Liver (tissue), 9 donors: ENCODE data around the gene ZNF785. TPM values are rescaled to one million over a fixed set of nuclear protein-coding genes. Genes with fewer than 3 reads are reported as not detected.
A peak's percentile ranks its signal among the peaks of the same experiment; 100 is the strongest.

Source experiments
- DNase-seq: peaks from one replicate; pipeline ENCODE4 v3.0.0-alpha.2; 2017; ENCODE audit warnings: low spot score
- H3K27ac ChIP-seq, 2 donors: one replicate each; pipeline ENCODE4 v1.7.0; 2013; ENCODE audit warnings: inconsistent platforms in 2 of 2, low read length in 2 of 2, control low read depth in 1 of 2, low read depth in 1 of 2, mild to moderate bottlenecking in 1 of 2
- H3K27me3 ChIP-seq, 4 donors: one replicate each; pipeline versions ENCODE4 v1.6.1 to v1.7.0; 2013; ENCODE audit warnings: low read length in 3 of 4, inconsistent platforms in 1 of 4, mild to moderate bottlenecking in 1 of 4, moderate library complexity in 1 of 4; ENCODE audit not compliant: control insufficient read depth in 4 of 4, insufficient read depth in 4 of 4
- H3K36me3 ChIP-seq, 4 donors: one replicate each; pipeline versions ENCODE4 v1.6.1 to v1.7.0; 2013; ENCODE audit warnings: low read length in 3 of 4, mild to moderate bottlenecking in 3 of 4, low read depth in 1 of 4, moderate library complexity in 1 of 4; ENCODE audit not compliant: control insufficient read depth in 4 of 4, insufficient read depth in 3 of 4
- H3K4me1 ChIP-seq, 4 donors: one replicate each; pipeline versions ENCODE4 v1.6.1 to v1.7.0; 2013; ENCODE audit warnings: low read length in 3 of 4, mild to moderate bottlenecking in 3 of 4, moderate library complexity in 1 of 4; ENCODE audit not compliant: control insufficient read depth in 4 of 4, insufficient read depth in 4 of 4
- H3K4me3 ChIP-seq, 3 donors: one replicate each; pipeline versions ENCODE4 v1.6.1 to v1.7.0; 2013; ENCODE audit warnings: low read length in 3 of 3, control low read depth in 1 of 3, low read depth in 1 of 3, mild to moderate bottlenecking in 1 of 3
- H3K9ac ChIP-seq, 2 donors: one replicate each; pipeline ENCODE4 v1.7.0; 2013; ENCODE audit warnings: low read length in 2 of 2, mild to moderate bottlenecking in 2 of 2, moderate library complexity in 2 of 2, control low read depth in 1 of 2, low read depth in 1 of 2
- H3K9me3 ChIP-seq, 4 donors: one replicate each; pipeline versions ENCODE4 v1.6.1 to v1.7.0; 2013; ENCODE audit warnings: low read length in 3 of 4; ENCODE audit not compliant: control insufficient read depth in 4 of 4
- CTCF ChIP-seq: fragments of 150-350 bp; IDR thresholded peaks from 2 replicates; pipeline ENCODE4 v1.5.1; 2017; ENCODE audit warnings: improper control_type of control experiment, low read depth, low read length; ENCODE audit not compliant: missing input control
- EGR1 ChIP-seq, 2 donors: IDR thresholded peaks; 2 replicates each; pipeline ENCODE4 v1.6.1; 2016 to 2018; ENCODE audit warnings: antibody characterized with exemption in 2 of 2, low read depth in 2 of 2
- FOXA1 ChIP-seq: IDR thresholded peaks from 2 replicates; pipeline ENCODE4 v1.6.1; 2016; ENCODE audit warnings: antibody characterized with exemption
- FOXA2 ChIP-seq: IDR thresholded peaks from 2 replicates; pipeline ENCODE4 v1.6.1; 2016; ENCODE audit warnings: antibody characterized with exemption
- GABPA ChIP-seq, 2 donors: IDR thresholded peaks in 1 of 2; conservative IDR thresholded peaks in 1 of 2; 2 replicates each; pipeline ENCODE4 v1.6.1; 2016; ENCODE audit warnings: antibody characterized with exemption in 2 of 2, mild to moderate bottlenecking in 1 of 2, moderate library complexity in 1 of 2
- HNF4A ChIP-seq, 2 donors: conservative IDR thresholded peaks; 2 replicates each; pipeline ENCODE4 v1.6.1; 2016; ENCODE audit warnings: antibody characterized with exemption in 2 of 2, mild to moderate bottlenecking in 2 of 2
- HNF4G ChIP-seq: IDR thresholded peaks from 2 replicates; pipeline ENCODE4 v1.6.1; 2016; ENCODE audit warnings: antibody characterized with exemption
- JUND ChIP-seq, 2 donors: IDR thresholded peaks; 2 replicates each; pipeline ENCODE4 v1.6.1; 2016; ENCODE audit warnings: antibody characterized with exemption in 2 of 2
- NR2F2 ChIP-seq: IDR thresholded peaks from 2 replicates; pipeline ENCODE4 v1.6.1; 2016; ENCODE audit warnings: antibody characterized with exemption
- RAD21 ChIP-seq, 2 donors: IDR thresholded peaks; 2 replicates each; pipeline ENCODE4 v1.6.1; 2016; ENCODE audit warnings: antibody characterized with exemption in 2 of 2, mild to moderate bottlenecking in 2 of 2
- RXRA ChIP-seq, 2 donors: IDR thresholded peaks; 2 replicates each; pipeline ENCODE4 v1.6.1; 2017 to 2018; ENCODE audit warnings: antibody characterized with exemption in 2 of 2, mild to moderate bottlenecking in 1 of 2
- SP1 ChIP-seq: IDR thresholded peaks from 2 replicates; pipeline ENCODE4 v1.6.1; 2018; ENCODE audit warnings: antibody characterized with exemption, mild to moderate bottlenecking
- TAF1 ChIP-seq: conservative IDR thresholded peaks from 2 replicates; pipeline ENCODE4 v1.6.1; 2016; ENCODE audit warnings: antibody characterized with exemption, mild to moderate bottlenecking
- YY1 ChIP-seq: IDR thresholded peaks from 2 replicates; pipeline ENCODE4 v1.6.1; 2016; ENCODE audit warnings: antibody characterized with exemption, mild to moderate bottlenecking
- WGBS: extraction: QIAGEN DNeasy Blood & Tissue Kit; methylation state at CpG from one replicate; pipeline ENCODE4 v1.1.7; 2013; 5-methylcytosine and 5-hydroxymethylcytosine counted together
- polyA plus RNA-seq, 2 donors: library from polyadenylated mRNA; stranded (reverse) in 1 of 2; unstranded in 1 of 2; fragments of 200-250 nt in 1 of 2; fragments of >200 nt in 1 of 2; fragmentation: Nextera tagmentation in 1 of 2; extraction: Ambion mirVana in 1 of 2; gene quantifications; one replicate each; pipeline versions ENCODE4 v1.2.1 to v1.2.3, GENCODE V29; 2013 to 2015
- total RNA-seq, 2 donors: library from RNA; depleted of rRNA; stranded (reverse); fragments of >200 nt; gene quantifications; one replicate each; pipeline ENCODE4 v1.2.3, GENCODE V29; 2014
- TF ChIP-seq, protein P1 (sequence below): IDR thresholded peaks from 2 replicates; pipeline ENCODE4 v1.6.1; 2016; ENCODE audit warnings: antibody characterized with exemption
- TF ChIP-seq, protein P2 (sequence below): IDR thresholded peaks from 2 replicates; pipeline ENCODE4 v1.6.1; 2016; ENCODE audit warnings: antibody characterized with exemption
- TF ChIP-seq, protein P3 (sequence below): IDR thresholded peaks from 2 replicates; pipeline ENCODE4 v1.6.1; 2016; ENCODE audit warnings: antibody characterized with exemption, mild to moderate bottlenecking
- TF ChIP-seq, protein P4 (sequence below): IDR thresholded peaks from 2 replicates; pipeline ENCODE4 v1.6.1; 2016; ENCODE audit warnings: antibody characterized with exemption
- donor health status: healthy.
- donor health status: healthy.
- donor health status: healthy.
- donor health status: healthy.
- donor health status: healthy.

The ZNF785 gene
- total and polyA plus RNA-seq, 4 donors = 1.8 to 5.9 (median 3.3) TPM

DNA sequence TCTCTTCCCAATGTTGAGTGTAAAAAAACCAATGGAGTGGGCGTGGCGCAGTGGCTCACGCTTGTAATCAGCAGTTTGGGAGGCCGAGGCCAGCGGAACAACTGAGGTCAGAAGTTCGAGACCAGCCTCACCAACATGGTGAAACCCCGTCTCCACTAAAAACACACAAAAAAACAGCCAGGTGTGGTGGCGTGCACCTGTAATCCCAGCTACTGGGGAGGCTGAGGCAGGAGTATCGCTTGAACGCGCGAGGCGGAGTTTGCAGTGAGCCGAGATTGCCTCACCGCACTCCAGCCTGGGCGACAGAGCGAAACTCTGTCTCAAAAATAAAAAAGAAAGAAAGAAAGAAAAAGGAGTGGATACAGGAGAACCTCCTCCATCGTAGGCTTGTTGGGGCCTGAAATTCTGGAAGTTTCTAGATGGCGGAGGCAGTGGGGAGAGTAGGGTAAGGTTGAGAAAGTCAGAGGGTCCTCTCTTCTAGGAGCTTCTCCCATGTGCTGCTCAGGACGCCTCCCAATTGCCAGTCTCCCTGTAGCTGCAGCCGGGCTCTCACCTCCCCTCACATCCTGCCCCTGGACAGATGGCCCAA lies 26.6 kb downstream of the ZNF785 start (continued):
- no peak for TF ChIP-seq FOXA1
- no peak for TF ChIP-seq TAF1
- no peak for TF ChIP-seq GABPA (IDR thresholded peaks at IDR 0.05 in 1 of 2, conservative IDR thresholded peaks at IDR 0.05 in 1 of 2)
- no peak for TF ChIP-seq CTCF
- no peak for TF ChIP-seq HNF4A (conservative IDR thresholded peaks at IDR 0.05)

- Histone ChIP-seq H3K27ac (peak within 1 kb of the TSS; percentile 91 to 94), H3K4me3 (peak within 1 kb of the TSS; percentile 68 to 83 (median 68)), H3K27me3 (no peaks in the 10 kb centered on the region), H3K36me3 (peaks cover 5 to 11% (median 6%) of the 10 kb centered on the region in 4 donors), H3K9ac (peak within 1 kb of the TSS; percentile 44 to 52), H3K9me3 (no peaks in the 10 kb centered on the region), H3K4me1 (peaks cover 2 to 20% (median 11%) of the 10 kb centered on the region in 4 donors)
- WGBS = under 1% methylated on average over 74 of the region's 74 CpGs
- DNase-seq = peak; percentile 95
- peak; percentile 93 for TF ChIP-seq SP1
- TF ChIP-seq NR2F2 = peak; percentile 98
- peak; percentile 100 for TF ChIP-seq YY1
- TF ChIP-seq, protein P1, sequence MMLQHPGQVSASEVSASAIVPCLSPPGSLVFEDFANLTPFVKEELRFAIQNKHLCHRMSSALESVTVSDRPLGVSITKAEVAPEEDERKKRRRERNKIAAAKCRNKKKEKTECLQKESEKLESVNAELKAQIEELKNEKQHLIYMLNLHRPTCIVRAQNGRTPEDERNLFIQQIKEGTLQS = peak; percentile 93
- TF ChIP-seq JUND (IDR thresholded peaks at IDR 0.05) = peak; percentile 96 to 97
- peak; percentile 55 for TF ChIP-seq TAF1
- TF ChIP-seq RXRA (IDR thresholded peaks at IDR 0.05) = peak; percentile 67 to 77
- TF ChIP-seq RAD21 (IDR thresholded peaks at IDR 0.05) = peak; percentile 58 to 65
- TF ChIP-seq, protein P2, sequence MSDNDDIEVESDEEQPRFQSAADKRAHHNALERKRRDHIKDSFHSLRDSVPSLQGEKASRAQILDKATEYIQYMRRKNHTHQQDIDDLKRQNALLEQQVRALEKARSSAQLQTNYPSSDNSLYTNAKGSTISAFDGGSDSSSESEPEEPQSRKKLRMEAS = peak; percentile 79
- peak; percentile 94 to 96 for TF ChIP-seq EGR1 (IDR thresholded peaks at IDR 0.05; ENCODE audit: low read depth in 2 of 2)
- TF ChIP-seq, protein P3, sequence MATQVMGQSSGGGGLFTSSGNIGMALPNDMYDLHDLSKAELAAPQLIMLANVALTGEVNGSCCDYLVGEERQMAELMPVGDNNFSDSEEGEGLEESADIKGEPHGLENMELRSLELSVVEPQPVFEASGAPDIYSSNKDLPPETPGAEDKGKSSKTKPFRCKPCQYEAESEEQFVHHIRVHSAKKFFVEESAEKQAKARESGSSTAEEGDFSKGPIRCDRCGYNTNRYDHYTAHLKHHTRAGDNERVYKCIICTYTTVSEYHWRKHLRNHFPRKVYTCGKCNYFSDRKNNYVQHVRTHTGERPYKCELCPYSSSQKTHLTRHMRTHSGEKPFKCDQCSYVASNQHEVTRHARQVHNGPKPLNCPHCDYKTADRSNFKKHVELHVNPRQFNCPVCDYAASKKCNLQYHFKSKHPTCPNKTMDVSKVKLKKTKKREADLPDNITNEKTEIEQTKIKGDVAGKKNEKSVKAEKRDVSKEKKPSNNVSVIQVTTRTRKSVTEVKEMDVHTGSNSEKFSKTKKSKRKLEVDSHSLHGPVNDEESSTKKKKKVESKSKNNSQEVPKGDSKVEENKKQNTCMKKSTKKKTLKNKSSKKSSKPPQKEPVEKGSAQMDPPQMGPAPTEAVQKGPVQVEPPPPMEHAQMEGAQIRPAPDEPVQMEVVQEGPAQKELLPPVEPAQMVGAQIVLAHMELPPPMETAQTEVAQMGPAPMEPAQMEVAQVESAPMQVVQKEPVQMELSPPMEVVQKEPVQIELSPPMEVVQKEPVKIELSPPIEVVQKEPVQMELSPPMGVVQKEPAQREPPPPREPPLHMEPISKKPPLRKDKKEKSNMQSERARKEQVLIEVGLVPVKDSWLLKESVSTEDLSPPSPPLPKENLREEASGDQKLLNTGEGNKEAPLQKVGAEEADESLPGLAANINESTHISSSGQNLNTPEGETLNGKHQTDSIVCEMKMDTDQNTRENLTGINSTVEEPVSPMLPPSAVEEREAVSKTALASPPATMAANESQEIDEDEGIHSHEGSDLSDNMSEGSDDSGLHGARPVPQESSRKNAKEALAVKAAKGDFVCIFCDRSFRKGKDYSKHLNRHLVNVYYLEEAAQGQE = peak; percentile 90
- TF ChIP-seq CTCF = no peak
- peak; percentile 47 to 76 for TF ChIP-seq GABPA (IDR thresholded peaks at IDR 0.05 in 1 of 2, conservative IDR thresholded peaks at IDR 0.05 in 1 of 2)
- peak; percentile 80 for TF ChIP-seq HNF4G
- peak; percentile 9 for TF ChIP-seq FOXA2
- TF ChIP-seq FOXA1 = peak; percentile 71
- peak; percentile 85 to 91 for TF ChIP-seq HNF4A (conservative IDR thresholded peaks at IDR 0.05)
- TF ChIP-seq, protein P4, sequence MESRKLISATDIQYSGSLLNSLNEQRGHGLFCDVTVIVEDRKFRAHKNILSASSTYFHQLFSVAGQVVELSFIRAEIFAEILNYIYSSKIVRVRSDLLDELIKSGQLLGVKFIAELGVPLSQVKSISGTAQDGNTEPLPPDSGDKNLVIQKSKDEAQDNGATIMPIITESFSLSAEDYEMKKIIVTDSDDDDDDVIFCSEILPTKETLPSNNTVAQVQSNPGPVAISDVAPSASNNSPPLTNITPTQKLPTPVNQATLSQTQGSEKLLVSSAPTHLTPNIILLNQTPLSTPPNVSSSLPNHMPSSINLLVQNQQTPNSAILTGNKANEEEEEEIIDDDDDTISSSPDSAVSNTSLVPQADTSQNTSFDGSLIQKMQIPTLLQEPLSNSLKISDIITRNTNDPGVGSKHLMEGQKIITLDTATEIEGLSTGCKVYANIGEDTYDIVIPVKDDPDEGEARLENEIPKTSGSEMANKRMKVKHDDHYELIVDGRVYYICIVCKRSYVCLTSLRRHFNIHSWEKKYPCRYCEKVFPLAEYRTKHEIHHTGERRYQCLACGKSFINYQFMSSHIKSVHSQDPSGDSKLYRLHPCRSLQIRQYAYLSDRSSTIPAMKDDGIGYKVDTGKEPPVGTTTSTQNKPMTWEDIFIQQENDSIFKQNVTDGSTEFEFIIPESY = peak; percentile 95
Measured at GRCh38 chr16:30557957-30558788, 27.3 kb downstream of the ZNF785 start, which contains the start of gene ZNF764. Gene ZNF764, minus strand, starts transcription at chr16:30558374. Its CDS starts 192 bp downstream, at chr16:30558182.
